ENCODE measurements around the gene MLANA.

DNA sequence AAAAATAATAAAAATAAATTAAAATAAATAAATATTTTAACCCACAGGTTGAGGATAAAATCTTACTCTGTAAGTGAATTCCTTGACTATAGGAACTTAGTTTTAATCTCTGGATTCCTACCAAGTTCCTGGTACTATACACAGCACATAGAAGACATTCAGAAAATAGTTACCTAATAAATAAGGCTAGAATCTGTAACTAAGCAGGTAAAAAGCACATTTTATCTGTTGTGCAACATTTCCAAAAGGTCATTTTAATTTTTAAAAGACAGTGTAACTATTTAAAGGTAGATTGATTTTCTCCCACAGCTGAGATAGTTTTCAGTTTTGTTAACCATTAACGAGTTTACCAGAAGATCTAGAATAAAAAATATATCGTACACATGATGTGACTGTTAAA lies 47.8 kb downstream of the MLANA start:
- TF ChIP-seq, protein P1, sequence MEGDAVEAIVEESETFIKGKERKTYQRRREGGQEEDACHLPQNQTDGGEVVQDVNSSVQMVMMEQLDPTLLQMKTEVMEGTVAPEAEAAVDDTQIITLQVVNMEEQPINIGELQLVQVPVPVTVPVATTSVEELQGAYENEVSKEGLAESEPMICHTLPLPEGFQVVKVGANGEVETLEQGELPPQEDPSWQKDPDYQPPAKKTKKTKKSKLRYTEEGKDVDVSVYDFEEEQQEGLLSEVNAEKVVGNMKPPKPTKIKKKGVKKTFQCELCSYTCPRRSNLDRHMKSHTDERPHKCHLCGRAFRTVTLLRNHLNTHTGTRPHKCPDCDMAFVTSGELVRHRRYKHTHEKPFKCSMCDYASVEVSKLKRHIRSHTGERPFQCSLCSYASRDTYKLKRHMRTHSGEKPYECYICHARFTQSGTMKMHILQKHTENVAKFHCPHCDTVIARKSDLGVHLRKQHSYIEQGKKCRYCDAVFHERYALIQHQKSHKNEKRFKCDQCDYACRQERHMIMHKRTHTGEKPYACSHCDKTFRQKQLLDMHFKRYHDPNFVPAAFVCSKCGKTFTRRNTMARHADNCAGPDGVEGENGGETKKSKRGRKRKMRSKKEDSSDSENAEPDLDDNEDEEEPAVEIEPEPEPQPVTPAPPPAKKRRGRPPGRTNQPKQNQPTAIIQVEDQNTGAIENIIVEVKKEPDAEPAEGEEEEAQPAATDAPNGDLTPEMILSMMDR (IDR thresholded peaks at IDR 0.05) = no peak
- TF ChIP-seq POLR2A (IDR thresholded peaks at IDR 0.05) = no peak

Data from body of pancreas (tissue), 4 donors.